LNCAP (cell line): ENCODE results near the gene FN1.

Source experiments
- TF ChIP-seq, protein P1 (sequence below): fragments of 450-650 bp; IDR thresholded peaks from 2 replicates; pipeline ENCODE4 v1.5.1; 2017; ENCODE audit warnings: mild to moderate bottlenecking

The FN1 gene

GRCh38 chr2:215405722-215406581, 29.9 kb downstream of the FN1 start:
- TF ChIP-seq, protein P1, sequence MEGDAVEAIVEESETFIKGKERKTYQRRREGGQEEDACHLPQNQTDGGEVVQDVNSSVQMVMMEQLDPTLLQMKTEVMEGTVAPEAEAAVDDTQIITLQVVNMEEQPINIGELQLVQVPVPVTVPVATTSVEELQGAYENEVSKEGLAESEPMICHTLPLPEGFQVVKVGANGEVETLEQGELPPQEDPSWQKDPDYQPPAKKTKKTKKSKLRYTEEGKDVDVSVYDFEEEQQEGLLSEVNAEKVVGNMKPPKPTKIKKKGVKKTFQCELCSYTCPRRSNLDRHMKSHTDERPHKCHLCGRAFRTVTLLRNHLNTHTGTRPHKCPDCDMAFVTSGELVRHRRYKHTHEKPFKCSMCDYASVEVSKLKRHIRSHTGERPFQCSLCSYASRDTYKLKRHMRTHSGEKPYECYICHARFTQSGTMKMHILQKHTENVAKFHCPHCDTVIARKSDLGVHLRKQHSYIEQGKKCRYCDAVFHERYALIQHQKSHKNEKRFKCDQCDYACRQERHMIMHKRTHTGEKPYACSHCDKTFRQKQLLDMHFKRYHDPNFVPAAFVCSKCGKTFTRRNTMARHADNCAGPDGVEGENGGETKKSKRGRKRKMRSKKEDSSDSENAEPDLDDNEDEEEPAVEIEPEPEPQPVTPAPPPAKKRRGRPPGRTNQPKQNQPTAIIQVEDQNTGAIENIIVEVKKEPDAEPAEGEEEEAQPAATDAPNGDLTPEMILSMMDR, result no peak

DNA sequence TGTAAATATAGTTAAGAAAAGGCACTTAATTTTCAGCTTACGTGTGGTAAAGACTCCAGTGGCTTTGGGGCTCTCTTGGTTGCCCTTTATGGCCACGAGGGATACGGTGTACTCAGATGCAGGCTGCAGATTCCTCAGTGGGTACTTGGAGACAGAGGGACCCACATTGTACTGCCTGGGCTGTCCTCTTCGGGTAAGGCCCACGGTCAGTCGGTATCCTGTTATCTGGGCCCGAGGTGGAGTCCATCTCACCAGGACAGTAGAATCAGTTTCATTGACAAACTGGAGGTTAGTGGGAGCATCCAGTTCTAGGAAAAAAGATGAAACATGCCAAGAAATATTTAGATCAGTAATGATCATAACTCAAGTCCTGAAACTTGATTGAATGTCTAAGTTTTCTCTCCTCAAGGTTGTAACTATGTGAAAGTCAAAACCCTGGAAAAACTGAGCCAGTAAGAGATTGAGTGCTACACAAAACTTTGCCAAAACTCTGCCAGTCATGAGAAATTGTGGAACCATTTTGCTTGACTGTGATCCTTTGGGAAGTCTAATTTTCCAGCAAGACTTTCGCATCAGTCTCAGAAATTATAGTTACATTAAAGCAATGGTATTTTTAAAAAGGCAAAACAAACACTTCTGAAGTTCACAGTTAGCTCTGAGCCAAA, 31.4 kb downstream of the FN1 start:
- TF ChIP-seq, protein P1, result no peak

DNA sequence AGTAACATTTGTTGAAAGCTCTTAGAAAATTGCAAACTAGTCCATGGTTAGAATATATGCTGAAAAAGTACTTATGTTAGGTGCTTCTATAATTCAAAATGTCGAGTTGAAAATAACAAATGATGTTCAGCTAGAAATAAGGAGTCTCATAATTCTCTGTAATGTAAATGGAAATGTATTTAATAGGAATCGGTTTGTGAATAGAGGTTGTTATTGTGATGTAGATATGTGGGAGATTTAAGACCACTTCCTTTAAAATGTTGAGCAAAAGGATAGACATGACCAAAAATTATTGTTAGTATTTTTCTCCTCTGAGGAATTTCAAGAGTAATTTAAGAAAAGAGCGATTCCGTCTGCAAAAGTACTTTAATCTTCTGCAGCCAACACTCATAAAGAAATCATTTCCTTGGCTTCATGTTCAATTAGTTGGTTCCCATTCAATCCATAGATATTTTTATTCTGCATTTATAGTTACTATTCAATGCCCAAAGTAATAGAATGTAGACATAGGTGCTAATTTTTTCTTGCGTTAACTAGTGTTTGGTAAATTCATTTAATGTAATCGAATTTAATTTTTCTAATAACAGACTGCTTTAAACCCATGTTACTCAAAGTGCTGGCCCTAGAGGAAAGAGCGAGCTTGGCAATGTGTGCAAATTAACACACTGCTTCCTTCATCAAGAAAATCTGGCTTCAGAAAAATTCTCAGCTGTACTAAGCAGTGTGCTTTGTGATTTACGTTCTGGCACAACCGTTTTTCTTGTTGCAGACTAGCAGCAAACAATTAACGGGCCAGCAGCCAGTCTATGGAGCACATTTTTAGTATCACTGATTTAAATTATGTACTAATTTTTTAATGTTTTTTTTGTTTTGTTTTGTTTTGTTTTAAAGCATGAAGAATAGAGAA, 32.2 kb downstream of the FN1 start:
- TF ChIP-seq, protein P1, result no peak

- TF ChIP-seq, protein P1, result no peak
Observed at GRCh38 chr2:215401896-215402379, 33.9 kb downstream of the FN1 start.

DNA sequence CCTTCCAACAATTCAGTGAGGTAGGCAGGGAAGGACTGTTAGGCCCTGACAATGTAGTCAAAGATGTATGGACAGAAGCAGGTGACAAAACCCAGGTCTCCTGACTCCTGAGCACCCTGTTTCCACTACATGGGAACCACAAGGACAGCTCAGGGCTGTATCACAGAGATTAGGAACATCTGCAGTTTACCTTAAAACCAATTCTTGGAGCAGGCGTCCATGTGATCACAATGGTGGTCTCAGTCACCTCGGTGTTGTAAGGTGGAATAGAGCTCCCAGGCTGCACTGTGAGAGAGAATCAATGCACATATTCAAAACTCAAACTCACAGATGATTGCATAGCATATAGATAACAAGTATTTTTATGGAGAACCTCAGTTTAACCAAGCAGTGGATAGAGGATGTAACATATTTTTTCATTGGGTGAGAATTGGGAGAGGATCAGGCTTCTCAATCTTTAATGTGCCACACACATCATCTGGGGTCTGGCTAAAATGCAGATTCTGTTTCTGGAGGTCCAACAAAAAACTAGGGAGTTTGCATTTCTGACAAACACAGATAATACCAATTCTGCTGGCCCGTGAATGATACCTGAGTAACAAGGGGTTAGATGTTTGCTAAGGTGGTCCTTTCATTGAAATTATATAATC, 36.7 kb downstream of the FN1 start:
- TF ChIP-seq, protein P1, result no peak

DNA sequence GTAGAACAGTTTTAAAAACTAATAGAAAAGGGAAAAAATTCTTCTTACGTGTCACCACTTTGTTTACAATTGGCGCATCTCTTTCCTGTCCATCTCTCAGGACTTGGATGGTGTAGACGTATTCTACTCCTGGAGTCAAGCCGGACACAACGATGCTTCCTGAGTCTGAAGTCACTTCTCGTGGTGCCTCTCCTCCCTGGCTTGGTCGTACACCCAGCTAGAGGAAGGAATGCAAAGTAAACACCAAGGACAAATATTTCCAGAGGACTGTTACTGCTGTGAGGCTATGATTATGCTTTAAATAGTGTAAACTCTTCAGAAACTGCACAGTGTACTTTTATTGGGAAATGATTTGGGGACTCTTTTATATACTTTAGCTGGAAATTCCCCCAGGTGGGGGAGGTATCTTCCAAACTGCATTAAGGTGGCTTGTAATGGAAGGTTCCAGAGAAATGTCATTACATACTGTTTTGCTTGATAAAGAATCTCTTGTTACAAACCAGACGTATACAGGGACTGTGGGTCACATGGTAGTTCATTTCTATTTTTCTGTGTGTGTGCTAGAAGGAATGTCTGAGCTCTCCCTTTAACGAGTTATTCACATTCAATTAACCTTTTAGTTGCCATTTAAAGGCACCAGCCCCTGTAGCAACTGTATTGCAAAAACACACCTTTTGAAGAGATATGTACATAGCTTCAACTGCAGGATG, 38.1 kb downstream of the FN1 start:
- TF ChIP-seq, protein P1, result no peak
